ENCODE measurements around the gene VOPP1.

DNA sequence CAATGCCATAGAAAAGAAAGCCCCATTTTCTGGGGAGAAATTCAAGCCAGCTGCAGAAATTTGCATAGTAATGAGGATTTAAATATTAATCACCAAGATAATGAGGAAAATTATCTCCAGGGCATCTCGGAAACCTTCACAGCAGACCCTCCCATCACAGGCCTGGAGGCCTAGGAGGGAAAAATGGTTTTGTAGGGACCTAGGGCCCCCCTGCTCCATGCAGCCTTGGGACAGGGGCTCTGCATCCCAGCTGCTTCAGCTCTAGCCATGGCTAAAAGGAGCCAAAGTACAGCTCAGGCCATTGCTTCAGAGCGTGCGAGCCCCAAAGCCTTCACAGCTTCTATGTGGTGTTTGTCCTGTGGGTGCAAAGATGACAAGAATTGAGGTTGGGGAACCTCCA lies 46.6 kb upstream of the VOPP1 start:
- TF ChIP-seq CTCF (IDR thresholded peaks at IDR 0.05; ENCODE audit: low read length): no peak
- TF ChIP-seq EZH2phosphoT487 (IDR thresholded peaks at IDR 0.05; ENCODE audit: low read length): no peak
